ENCODE measurements around the gene METAP1D. TPM values are rescaled to one million over a fixed set of nuclear protein-coding genes. Genes with fewer than 3 reads are reported as not detected.

Gene METAP1D
- total RNA-seq, 2 experiments from 2014 or later: 5.3 to 6.0 TPM

DNA sequence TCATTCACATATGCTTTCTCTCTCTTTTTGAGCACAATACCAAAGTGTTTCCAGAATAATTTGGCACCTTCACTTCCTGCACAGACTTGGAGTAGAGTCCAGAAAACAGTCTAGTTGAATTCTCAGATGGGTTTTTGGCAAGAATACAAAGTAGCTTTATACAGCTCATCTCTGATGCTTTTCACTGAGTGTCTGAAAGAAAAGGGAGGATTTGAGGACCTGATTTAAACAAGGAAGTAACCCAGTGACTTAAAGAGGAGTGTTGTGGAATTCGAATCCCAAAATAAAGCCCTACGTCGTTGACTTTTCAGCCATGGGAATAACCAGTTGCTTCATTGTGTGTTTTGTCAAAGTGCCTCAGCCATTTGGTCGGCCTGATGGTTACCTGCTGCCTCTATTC, 31.8 kb downstream of the METAP1D start:
- Mint-ChIP-seq H3K27ac (no peak overlapping the region), H3K9me3 (ENCODE audit: low read depth) (no peaks in the 10 kb centered on the region), H3K4me1 (no peaks in the 10 kb centered on the region), H3K4me3 (no peak overlapping the region), H3K36me3 (ENCODE audit: low read depth) (no peaks in the 10 kb centered on the region), H3K27me3 (no peaks in the 10 kb centered on the region)
- POLR2A ChIA-PET: interaction anchor here (0.7 kb wide), 1 partner anchor 446 kb away, joined by 5 read pairs; no protein-coding TSS in a partner anchor
- no peak for DNase-seq
- intact Hi-C loops (cut with DNase I, micrococcal nuclease): no loop called here
- CTCF ChIA-PET: no interaction called here
- no peak for ATAC-seq

DNA sequence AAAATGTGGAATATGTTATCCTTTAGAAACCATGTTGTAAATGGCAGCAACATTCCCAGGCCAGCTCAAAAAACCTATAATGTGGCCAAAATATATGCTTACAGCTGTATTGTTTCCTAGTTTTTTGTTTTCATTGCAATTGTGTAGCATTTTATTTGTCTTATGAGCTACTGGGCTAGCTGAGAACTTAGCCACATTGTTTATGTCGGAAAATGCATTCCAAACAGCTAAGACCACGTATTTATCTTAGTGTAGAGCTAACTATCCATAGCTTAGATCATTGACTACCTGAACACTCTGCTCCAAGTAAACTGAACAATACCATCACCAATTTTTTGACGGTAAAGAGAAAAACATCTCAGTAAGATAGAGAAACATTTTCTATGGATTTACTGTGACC, 38.4 kb downstream of the METAP1D start:
- DNase-seq (no peak), ATAC-seq (no peak)
- no peaks in the 10 kb centered on the region for H3K27me3 Mint-ChIP-seq
- no peaks in the 10 kb centered on the region for H3K9me3 Mint-ChIP-seq (ENCODE audit: low read depth)
- H3K4me1 Mint-ChIP-seq: no peaks in the 10 kb centered on the region
- CTCF ChIA-PET: interaction anchor here (0.6 to 1.3 kb wide), 8 partner anchors 12 to 824 kb away, joined by 3 to 4 read pairs (median 3); no protein-coding TSS in a partner anchor
- H3K36me3 Mint-ChIP-seq (ENCODE audit: low read depth): no peaks in the 10 kb centered on the region
- intact Hi-C loops (cut with DNase I, micrococcal nuclease): no loop called here
- H3K4me3 Mint-ChIP-seq: no peak overlapping the region
- POLR2A ChIA-PET: no interaction called here
- H3K27ac Mint-ChIP-seq: no peak overlapping the region

DNA sequence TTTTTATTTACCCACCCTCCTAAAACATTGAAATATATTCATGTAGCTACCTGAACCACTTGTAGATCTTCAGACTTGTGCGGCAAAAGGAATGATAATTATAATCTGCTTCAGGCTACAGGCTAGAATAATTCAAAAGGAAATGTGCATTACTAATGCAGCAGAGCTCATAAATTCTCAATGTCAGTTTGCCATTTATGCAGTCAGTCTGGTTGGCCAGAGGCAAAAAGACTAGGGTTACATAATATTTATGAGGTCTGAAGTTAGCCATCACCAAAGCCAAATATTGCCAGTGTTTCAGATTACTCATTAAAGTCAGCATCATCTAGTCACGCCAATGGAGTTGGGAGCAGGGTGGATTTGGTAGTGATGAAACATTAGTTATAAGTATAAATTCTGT, 38.9 kb downstream of the METAP1D start:
- DNase-seq (no peak), ATAC-seq (no peak)
- Mint-ChIP-seq H3K36me3 (ENCODE audit: low read depth) (no peaks in the 10 kb centered on the region), H3K9me3 (ENCODE audit: low read depth) (no peaks in the 10 kb centered on the region), H3K27me3 (no peaks in the 10 kb centered on the region), H3K4me3 (no peak overlapping the region), H3K27ac (no peak overlapping the region), H3K4me1 (no peaks in the 10 kb centered on the region)
- ChIA-PET CTCF (interaction anchor here (0.6 to 1.2 kb wide), 6 partner anchors 11 to 825 kb away, joined by 3 to 4 read pairs (median 3); no protein-coding TSS in a partner anchor), POLR2A (no interaction called here)
- intact Hi-C loops (cut with DNase I, micrococcal nuclease): no loop called here

DNA sequence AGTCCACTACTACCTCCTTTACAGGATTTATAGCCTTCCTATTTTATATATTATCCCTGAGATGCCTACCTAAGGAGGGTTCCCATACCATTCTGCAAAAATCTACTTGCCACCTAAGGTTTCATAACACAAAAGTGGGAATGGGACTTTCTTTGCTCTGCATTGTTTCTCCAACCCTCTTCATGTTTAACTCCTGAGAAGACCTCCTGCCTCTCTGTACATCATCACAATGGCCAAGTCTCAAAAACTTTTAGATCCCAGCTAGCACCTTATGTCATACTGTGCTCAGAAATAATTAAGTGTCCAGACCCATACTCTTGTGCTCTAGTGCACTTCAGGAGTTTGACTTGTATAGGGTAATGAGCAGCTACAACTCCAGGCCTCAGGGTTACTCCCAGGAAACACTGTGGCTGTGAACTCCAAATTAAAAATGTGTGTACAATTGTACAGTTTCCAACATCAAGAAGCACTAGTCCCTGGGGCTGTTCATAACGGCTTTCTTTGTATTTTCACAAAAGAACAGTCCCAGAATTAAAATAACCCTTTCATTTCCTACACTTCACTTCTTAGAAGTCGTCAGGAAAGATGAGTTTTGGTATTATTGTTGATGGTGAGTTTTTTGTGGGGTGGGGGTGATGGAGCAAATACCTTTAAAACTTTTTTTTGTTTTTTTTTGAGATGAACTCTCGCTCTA, 39.4 kb downstream of the METAP1D start:
- no peaks in the 10 kb centered on the region for H3K4me1 Mint-ChIP-seq
- no peaks in the 10 kb centered on the region for H3K27me3 Mint-ChIP-seq
- ATAC-seq: no peak
- CTCF ChIA-PET: interaction anchor here (0.6 to 1.1 kb wide), 4 partner anchors 13 to 825 kb away, joined by 3 to 4 read pairs (median 3); no protein-coding TSS in a partner anchor
- no peak for DNase-seq
- no peak overlapping the region for H3K4me3 Mint-ChIP-seq
- POLR2A ChIA-PET: no interaction called here
- H3K27ac Mint-ChIP-seq: no peak overlapping the region
- intact Hi-C loops (cut with DNase I, micrococcal nuclease): no loop called here
- no peaks in the 10 kb centered on the region for H3K9me3 Mint-ChIP-seq (ENCODE audit: low read depth)
- H3K36me3 Mint-ChIP-seq (ENCODE audit: low read depth): no peaks in the 10 kb centered on the region

DNA sequence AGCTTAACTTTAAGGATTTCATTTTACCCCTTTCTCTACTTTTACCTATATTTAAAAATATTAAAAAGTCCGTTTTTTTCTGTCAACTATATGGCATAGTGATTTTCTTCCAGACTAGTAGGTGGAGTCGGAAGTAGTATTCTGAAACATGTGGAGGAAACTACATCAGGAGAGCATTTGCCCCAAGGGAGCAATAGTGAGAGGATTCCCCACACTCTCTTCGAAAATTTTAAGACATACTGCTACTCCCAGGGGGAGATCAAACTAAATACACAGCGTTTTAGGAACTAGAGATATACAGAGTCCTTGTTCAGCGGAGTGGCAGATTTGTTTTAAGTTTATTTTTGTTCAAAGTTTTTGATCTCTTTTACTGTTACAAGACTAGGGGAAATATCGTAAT, 40.6 kb downstream of the METAP1D start:
- Mint-ChIP-seq H3K9me3 (ENCODE audit: low read depth) (no peaks in the 10 kb centered on the region), H3K4me1 (no peaks in the 10 kb centered on the region)

DNA sequence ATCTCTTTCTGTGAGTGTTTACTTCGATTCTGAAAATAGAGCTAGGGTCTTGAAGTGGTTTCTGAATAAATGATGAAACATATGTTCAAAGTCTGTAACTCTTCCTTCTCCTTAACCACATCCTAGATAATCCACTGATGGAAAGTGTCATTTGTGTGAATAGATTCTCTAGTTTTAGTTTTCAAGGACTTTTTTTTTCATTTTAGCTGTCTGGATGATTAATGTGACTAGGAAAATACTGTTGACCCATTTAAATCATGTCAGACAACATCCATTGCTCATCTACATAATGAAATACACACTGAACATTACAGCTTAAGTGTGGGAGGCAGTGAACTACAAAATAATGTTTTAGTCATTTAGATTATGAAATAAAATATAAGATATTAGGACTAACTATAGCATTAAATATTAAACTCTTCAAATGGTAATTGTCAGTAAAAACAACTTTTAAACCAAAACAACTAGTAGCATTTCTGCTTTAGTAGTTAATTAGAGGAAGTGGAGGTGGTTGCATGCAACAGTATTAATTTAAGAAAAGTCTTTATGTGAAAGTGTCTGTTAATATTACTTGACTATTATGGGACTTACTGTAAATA, 46.4 kb downstream of the METAP1D start:
- intact Hi-C loops (cut with DNase I, micrococcal nuclease): no loop called here
- ChIA-PET POLR2A (interaction anchor here (0.6 kb wide), 1 partner anchor 11 kb away, joined by 3 read pairs; no protein-coding TSS in a partner anchor), CTCF (interaction anchor here (0.5 to 2.9 kb wide), 3 partner anchors 11 to 412 kb away, joined by 3 to 9 read pairs (median 4); no protein-coding TSS in a partner anchor)
- no peak overlapping the region for H3K4me3 Mint-ChIP-seq
- H3K27ac Mint-ChIP-seq: no peak overlapping the region
- DNase-seq (no peak), ATAC-seq (no peak)
- H3K9me3 Mint-ChIP-seq (ENCODE audit: low read depth): no peaks in the 10 kb centered on the region
- H3K36me3 Mint-ChIP-seq (ENCODE audit: low read depth): no peaks in the 10 kb centered on the region
- H3K4me1 Mint-ChIP-seq: peaks cover 5% of the 10 kb centered on the region
- H3K27me3 Mint-ChIP-seq: no peaks in the 10 kb centered on the region

More for the DNA sequence above, 40.6 kb downstream of the METAP1D start:
- no peaks in the 10 kb centered on the region for H3K36me3 Mint-ChIP-seq (ENCODE audit: low read depth)
- intact Hi-C loops (cut with DNase I, micrococcal nuclease): no loop called here
- no peaks in the 10 kb centered on the region for H3K27me3 Mint-ChIP-seq
- ATAC-seq (no peak), DNase-seq (no peak)
- H3K4me3 Mint-ChIP-seq: no peak overlapping the region
- no peak overlapping the region for H3K27ac Mint-ChIP-seq
- ChIA-PET POLR2A (no interaction called here), CTCF (no interaction called here)

DNA sequence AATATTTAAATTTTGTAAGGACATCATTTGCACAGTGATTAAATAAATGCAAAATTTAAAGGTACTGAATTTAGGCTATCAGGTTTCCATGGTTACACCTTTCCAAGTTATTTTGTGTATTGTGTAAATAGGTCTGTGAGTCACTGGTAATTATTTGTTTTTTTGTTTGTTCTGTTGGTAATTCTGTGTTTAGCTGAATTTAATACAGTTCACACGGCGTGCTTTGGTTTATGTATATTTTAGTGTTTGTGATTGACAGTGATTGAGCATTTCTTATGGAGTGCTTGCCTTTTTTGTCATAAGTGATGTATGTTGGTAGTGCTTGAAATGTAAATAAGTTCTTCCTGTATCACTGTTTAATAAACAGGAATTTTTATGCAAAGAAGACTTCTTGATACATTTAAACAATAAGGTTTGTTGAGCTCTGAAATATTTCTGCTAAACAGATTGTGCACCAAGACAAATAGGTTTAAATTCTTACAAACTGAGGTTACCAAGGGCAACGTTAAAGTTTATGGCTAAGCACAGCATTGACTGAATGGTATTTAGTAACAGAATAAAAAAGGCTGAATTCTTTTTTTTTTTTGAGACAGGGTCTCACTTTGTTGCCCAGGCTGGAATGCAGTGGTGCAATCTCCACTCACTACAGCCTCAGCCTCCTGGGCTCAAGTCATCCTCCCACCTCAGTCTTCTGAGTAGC, 47.3 kb downstream of the METAP1D start:
- Mint-ChIP-seq H3K36me3 (ENCODE audit: low read depth) (no peaks in the 10 kb centered on the region), H3K27ac (no peak overlapping the region), H3K4me1 (peaks cover 5% of the 10 kb centered on the region), H3K27me3 (no peaks in the 10 kb centered on the region), H3K4me3 (no peak overlapping the region), H3K9me3 (ENCODE audit: low read depth) (no peaks in the 10 kb centered on the region)
- POLR2A ChIA-PET: no interaction called here
- CTCF ChIA-PET: interaction anchor here (0.5 to 2.9 kb wide), 4 partner anchors 10 to 411 kb away, joined by 3 to 9 read pairs (median 4); no protein-coding TSS in a partner anchor
- DNase-seq (no peak), ATAC-seq (no peak)
- intact Hi-C loops (cut with DNase I, micrococcal nuclease): no loop called here

DNA sequence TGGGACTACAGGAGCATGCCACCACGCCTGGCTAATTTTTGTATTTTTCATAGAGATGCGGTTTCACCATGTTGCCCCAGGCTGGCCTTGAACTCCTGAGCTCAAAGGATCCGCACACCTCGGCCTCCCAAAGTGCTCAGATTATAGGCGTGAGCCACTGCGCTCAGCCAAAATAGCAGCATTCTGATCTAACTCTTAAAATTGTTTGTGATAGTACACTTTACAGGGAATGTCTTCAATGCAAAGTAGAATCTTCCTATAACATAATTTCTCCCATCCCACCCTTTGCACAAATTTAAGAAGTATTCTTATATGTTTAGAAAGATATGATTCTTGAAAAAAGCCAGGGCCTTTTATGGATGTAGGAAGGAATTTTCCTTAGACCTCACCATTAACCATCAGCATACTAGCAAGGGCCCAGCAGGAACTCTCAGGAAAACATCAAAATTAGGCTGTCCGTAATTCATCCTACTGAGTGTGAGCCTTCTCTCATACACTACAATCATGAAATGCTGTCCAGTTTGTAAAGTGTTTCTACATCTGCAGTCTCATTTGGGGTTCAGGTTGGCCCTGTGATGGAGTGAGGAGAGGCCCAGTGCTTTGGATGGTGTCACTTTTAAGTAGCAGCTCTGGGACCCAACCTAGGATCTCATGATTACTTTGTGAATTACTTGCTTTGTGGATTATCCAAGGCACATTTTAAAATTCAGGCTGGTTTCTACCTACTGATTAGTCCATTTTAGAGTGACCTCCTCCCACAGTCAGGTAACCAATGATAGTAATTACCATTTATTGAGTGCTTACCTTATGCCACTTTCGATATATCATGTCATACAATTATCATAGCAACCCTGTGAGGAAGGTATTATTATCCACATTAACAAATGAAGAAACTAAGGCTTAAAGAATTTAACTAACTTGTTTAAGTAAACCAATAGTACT, 48.1 kb downstream of the METAP1D start:
- ChIA-PET POLR2A (no interaction called here), CTCF (interaction anchor here (1.0 kb wide), 1 partner anchor 410 kb away, joined by 4 read pairs; no protein-coding TSS in a partner anchor)
- no peak for ATAC-seq
- Mint-ChIP-seq H3K4me1 (peaks cover 5% of the 10 kb centered on the region), H3K9me3 (ENCODE audit: low read depth) (no peaks in the 10 kb centered on the region), H3K27ac (no peak overlapping the region), H3K4me3 (no peak overlapping the region), H3K36me3 (ENCODE audit: low read depth) (no peaks in the 10 kb centered on the region), H3K27me3 (no peaks in the 10 kb centered on the region)
- intact Hi-C loops (cut with DNase I, micrococcal nuclease): no loop called here
- no peak for DNase-seq

DNA sequence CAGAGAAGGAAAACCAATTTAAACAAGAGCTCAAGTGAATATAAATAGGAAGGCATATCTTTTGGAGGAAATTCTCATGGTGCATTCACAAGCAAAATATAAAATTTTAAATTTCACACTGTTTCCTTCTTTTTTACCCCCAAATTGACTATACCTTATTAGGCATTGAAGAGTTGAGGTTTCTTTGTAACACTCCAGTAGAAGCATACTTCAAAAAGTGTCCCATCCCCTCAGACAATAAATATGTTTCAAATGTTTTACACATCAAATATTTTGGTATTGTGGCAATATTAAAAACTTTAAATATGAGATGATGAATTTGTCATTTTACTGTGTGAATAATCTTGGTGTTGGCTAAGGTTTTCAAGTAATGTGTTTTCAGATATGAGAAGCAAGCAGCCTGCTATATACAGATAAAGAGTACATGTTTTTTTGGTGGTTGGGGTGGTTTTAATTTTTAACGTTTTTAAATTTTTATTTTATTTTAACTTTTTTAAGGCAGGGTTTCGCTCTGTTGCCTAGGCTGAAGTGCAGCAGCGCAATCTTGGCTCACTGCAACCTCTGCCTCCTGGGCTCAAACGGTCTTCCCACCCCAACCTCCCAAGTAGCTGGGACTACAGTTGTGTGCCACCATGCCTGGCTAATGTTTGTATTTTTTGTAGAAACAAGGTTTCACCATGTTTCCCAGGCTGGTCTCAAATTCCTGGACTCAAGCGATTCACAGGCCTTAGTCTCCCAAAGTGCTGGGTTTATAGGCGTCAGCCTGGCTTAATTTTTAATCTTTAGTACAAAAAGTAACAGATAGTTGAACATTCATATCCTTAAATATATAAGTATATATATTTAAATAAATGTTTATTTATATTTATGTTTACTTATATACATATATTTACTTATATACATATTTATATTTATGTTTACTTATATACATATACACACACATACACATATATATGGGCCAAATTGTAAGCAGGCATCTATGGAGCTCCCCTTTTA, 49.1 kb downstream of the METAP1D start:
- H3K36me3 Mint-ChIP-seq (ENCODE audit: low read depth): no peaks in the 10 kb centered on the region
- DNase-seq (no peak), ATAC-seq (no peak)
- intact Hi-C loops (cut with DNase I, micrococcal nuclease): no loop called here
- POLR2A ChIA-PET: no interaction called here
- no peak overlapping the region for H3K4me3 Mint-ChIP-seq
- no peak overlapping the region for H3K27ac Mint-ChIP-seq
- no peaks in the 10 kb centered on the region for H3K9me3 Mint-ChIP-seq (ENCODE audit: low read depth)
- peaks cover 5% of the 10 kb centered on the region for H3K4me1 Mint-ChIP-seq
- no peaks in the 10 kb centered on the region for H3K27me3 Mint-ChIP-seq
- CTCF ChIA-PET: no interaction called here

DNA sequence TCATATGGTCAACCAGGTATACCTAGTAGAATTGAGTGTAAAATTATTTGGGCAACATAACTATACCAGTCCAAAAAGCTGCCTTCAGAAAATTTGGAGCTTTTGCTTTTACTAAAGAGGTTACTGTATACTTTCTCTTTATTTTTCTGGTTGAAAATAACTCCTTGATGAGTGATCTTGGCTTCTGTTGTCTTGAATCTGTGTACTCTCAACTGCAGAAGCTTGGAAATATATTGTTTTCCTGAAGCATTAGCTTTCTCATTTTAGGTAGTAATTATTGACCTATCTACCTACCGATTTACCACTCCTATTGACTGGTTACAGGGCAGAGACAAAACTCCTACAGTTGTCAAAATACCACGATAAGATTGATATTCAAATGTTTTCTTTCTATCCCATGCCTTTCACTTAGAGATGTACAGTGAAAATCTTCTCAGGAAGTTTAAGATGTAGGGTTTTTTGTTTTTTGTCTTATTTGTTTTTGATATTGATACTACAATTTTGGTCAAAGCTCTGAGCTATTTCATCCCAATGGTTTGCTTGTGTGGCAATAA, 49.9 kb downstream of the METAP1D start:
- no peak overlapping the region for H3K27ac Mint-ChIP-seq
- H3K4me3 Mint-ChIP-seq: no peak overlapping the region
- H3K9me3 Mint-ChIP-seq (ENCODE audit: low read depth): no peaks in the 10 kb centered on the region
- DNase-seq (no peak), ATAC-seq (no peak)
- intact Hi-C loops (cut with DNase I, micrococcal nuclease): no loop called here
- no peaks in the 10 kb centered on the region for H3K36me3 Mint-ChIP-seq (ENCODE audit: low read depth)
- H3K4me1 Mint-ChIP-seq: peaks cover 5% of the 10 kb centered on the region
- ChIA-PET POLR2A (no interaction called here), CTCF (interaction anchor here (0.8 to 1.0 kb wide), 2 partner anchors 12 to 42 kb away, joined by 3 read pairs; no protein-coding TSS in a partner anchor)
- H3K27me3 Mint-ChIP-seq: no peaks in the 10 kb centered on the region
